Transverse colon (tissue), 4 donors: ENCODE results near the gene BPIFB1.

ENCODE experiments used
- POLR2AphosphoS5 ChIP-seq, 3 donors: sonication (generic); formaldehyde crosslinking; IDR thresholded peaks; one replicate each; pipeline ENCODE4 v1.6.1; 2016; ENCODE audit warnings: antibody characterized with exemption in 3 of 3
- TF ChIP-seq, protein P1 (sequence below), 5 experiments: fragments of 200-600 bp in 3 of 5; fragments of 450-650 bp in 2 of 5; sonication (generic) in 3 of 5; IDR thresholded peaks; 1 replicate in 2 of 5; 2 replicates in 3 of 5; pipeline ENCODE4 v1.5.1; 2016 to 2017; ENCODE audit warnings: antibody characterized with exemption in 5 of 5, inconsistent platforms in 3 of 5, mild to moderate bottlenecking in 2 of 5, moderate library complexity in 1 of 5

GRCh38 chr20:33267701-33268100 lies 15.3 kb upstream of the BPIFB1 start:
- TF ChIP-seq, protein P1, sequence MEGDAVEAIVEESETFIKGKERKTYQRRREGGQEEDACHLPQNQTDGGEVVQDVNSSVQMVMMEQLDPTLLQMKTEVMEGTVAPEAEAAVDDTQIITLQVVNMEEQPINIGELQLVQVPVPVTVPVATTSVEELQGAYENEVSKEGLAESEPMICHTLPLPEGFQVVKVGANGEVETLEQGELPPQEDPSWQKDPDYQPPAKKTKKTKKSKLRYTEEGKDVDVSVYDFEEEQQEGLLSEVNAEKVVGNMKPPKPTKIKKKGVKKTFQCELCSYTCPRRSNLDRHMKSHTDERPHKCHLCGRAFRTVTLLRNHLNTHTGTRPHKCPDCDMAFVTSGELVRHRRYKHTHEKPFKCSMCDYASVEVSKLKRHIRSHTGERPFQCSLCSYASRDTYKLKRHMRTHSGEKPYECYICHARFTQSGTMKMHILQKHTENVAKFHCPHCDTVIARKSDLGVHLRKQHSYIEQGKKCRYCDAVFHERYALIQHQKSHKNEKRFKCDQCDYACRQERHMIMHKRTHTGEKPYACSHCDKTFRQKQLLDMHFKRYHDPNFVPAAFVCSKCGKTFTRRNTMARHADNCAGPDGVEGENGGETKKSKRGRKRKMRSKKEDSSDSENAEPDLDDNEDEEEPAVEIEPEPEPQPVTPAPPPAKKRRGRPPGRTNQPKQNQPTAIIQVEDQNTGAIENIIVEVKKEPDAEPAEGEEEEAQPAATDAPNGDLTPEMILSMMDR (IDR thresholded peaks at IDR 0.05) = no peak
- TF ChIP-seq POLR2AphosphoS5 (IDR thresholded peaks at IDR 0.05) = no peak
